ENCODE measurements around the gene CPN1.
A peak's percentile ranks its signal among the peaks of the same experiment; 100 is the strongest.
"Not testable (repeated sequence)": the region's sequence is repeated elsewhere in the genome, so short reads cannot be mapped to it uniquely, and the experiment has no call there.

CPN1 gene

DNA sequence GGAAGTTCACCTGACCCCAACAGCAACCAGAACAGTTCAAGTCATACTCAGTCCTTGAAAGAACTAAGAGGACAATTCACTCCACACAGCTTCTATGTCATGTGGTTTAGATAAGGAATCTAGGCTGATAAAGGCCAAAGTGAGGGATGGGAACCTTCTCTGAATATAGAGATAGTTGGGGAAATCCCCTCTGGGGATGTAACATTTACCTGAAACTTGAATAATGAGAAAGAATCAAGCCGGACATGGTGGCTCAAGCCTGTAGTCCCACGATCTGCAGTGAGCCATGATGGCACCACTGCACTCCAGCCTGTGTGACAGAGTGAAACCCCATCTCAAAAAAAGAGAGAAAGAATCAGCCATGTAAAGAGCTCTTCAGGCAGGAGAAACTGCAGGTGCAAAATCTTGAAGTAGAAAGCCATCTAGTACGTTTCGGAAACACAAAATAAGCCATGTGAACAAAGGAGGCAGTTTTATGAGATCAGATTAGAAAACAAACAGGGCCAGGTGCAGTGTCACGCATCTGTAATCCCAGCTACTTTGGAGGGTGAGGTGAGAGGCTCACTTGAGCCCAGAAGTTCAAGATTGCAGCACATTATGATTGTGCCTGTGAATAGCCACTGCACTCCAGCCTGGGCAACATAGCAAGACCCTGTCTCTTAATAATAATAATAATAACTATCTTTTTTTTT lies 67.5 kb downstream of the CPN1 start:
- DNase-seq (ENCODE audit: low read depth), result no peak
- TF ChIP-seq CTCF (IDR thresholded peaks at IDR 0.05; ENCODE audit: control insufficient read depth, extremely low read depth, insufficient read depth), result no peak
- no peak overlapping the region for H3K4me3 ChIP-seq (ENCODE audit: low read depth, low read length)

- DNase-seq (ENCODE audit: low read depth), result no peak
Observed at GRCh38 chr10:100013621-100014020, 68.0 kb downstream of the CPN1 start.

GRCh38 chr10:100011906-100012305 lies 69.8 kb downstream of the CPN1 start:
- DNase-seq (ENCODE audit: low read depth), result not testable (repeated sequence)

More at GRCh38 chr10:100013621-100014020, 68.0 kb downstream of the CPN1 start:
- H3K4me3 ChIP-seq (ENCODE audit: low read depth, low read length), result no peak overlapping the region
- TF ChIP-seq CTCF (IDR thresholded peaks at IDR 0.05; ENCODE audit: control insufficient read depth, extremely low read depth, insufficient read depth), result no peak

GRCh38 chr10:100009793-100010676 lies 71.6 kb downstream of the CPN1 start, which contains the start of gene DNMBP:
Gene DNMBP, minus strand, starts transcription at chr10:100009947. Its CDS starts 37,823 bp downstream, at chr10:99972124.
- peak within 1 kb of the TSS; percentile 65 for H3K4me3 ChIP-seq (ENCODE audit: low read depth, low read length)
- DNase-seq (ENCODE audit: low read depth), result no peak
- peak; percentile 44 for TF ChIP-seq CTCF (IDR thresholded peaks at IDR 0.05; ENCODE audit: control insufficient read depth, extremely low read depth, insufficient read depth)

More at GRCh38 chr10:100011906-100012305, 69.8 kb downstream of the CPN1 start:
- not testable (repeated sequence) for H3K4me3 ChIP-seq (ENCODE audit: low read depth, low read length)

DNA sequence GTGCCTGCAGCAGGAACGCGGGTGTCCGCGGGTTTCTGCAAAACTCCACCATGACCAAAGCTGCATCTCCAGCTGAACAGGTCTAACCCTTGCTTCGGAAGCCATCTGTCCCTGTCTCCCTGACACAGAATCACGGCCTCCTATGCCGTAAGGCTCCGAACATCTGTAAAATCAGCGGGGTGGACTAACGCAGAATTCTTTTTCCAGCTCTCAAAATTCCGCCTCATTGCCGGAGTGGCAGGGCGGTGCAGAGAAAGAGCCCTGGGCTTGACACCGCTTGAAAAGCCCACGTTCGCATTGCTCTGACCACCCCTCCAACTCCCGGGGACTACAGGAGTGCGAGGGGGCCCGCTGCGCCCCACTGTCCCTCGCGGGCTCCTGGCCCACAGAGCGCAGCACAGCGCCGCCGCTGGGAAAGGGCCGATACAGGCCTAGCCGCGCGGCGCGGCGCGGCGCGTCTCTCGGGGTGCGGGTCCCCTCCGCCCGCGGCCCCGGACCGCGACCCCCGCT lies 72.3 kb downstream of the CPN1 start:
- no peak for DNase-seq (ENCODE audit: low read depth)
- peak; percentile 40 for TF ChIP-seq CTCF (IDR thresholded peaks at IDR 0.05; ENCODE audit: control insufficient read depth, extremely low read depth, insufficient read depth)
- peak overlapping the region; percentile 65 for H3K4me3 ChIP-seq (ENCODE audit: low read depth, low read length)

DNA sequence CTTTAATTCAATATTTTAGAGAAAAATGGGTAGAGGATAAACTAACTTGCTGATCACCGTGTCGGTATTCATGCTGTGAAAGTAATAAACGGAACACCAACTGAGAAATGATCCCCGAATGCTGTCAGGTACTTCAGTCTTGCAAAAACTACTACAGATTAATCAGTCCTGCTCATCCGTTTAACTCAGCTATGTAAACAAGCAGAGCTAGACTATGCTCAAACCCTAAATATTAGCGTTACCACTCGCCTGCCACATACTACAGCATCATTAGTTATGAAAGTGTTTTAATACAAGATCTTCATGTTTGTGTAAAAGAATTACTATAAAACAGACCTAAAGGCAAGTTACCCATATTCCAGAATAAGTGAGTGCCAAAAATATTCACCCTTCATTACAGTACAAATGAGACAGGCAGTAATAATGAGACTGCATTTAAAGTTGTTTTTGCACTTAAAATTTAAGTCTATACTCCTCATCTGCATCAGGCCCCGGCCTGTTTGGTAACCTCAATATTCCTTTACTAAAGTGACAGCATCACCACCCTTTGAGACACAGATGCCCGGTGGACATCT lies 72.9 kb downstream of the CPN1 start:
- H3K4me3 ChIP-seq (ENCODE audit: low read depth, low read length), result peak overlapping the region; percentile 65
- no peak for DNase-seq (ENCODE audit: low read depth)
- TF ChIP-seq CTCF (IDR thresholded peaks at IDR 0.05; ENCODE audit: control insufficient read depth, extremely low read depth, insufficient read depth), result no peak

DNA sequence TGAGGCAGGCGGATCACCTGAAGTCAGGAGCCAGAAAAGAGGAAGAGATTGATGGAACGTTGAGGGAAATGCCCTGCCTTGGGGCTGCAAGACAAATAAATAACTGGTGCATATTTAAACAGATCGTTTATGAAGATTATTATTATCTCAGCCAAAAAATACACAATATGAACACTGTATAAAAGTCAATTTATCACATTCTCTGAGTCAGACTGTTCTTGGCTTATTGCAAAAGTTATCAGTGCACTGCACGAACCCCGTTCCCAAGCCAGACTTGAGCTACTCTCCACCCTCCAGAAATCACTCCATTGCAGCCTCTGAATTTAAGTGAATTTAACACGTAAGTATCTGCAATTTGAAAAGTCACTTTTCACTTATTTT lies 73.5 kb downstream of the CPN1 start:
- no peak for DNase-seq (ENCODE audit: low read depth)
- no peak for TF ChIP-seq CTCF (IDR thresholded peaks at IDR 0.05; ENCODE audit: control insufficient read depth, extremely low read depth, insufficient read depth)
- no peak overlapping the region for H3K4me3 ChIP-seq (ENCODE audit: low read depth, low read length)

All from LNCaP clone FGC (cell line).